Measurements from ENCODE around the gene GPAT2.
"Not testable (repeated sequence)": the region's sequence is repeated elsewhere in the genome, so short reads cannot be mapped to it uniquely, and the experiment has no call there.

Gene GPAT2

DNA sequence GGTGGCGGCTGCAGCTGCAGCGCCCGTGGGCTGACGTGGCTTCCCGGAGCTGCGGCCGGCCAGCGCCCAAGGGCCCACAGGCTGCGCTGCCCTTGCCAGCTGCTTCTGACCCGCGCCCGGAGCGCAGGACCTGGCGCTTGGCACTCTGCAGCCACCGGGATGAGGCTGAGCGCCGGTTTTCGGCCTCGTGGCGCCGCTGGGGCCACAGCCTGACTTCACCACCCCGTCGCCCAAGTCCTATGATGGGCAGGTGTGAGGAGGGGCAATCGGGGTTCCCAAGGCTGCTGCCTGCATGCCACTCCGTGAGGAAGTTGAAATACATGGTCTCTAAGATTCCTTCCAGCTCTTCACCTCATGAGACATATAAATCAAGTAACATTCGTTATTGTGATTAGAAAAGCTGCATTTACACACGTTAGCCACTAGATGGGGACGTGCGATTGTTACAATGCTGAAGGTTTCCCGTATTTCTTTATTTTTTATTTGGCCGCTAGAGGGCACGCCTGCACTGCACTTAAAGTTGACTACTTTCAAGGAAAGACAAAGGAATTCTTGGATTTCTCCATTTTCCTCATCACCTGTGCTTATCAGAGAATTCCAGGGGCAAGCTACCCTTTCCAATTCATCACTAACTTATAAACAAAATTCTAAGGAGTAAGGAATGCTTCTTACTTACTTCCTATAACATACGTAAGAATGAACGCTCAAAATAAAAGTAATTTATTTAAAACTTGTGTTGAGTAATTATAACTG, 42.0 kb downstream of the GPAT2 start:
- not testable (repeated sequence) for H3K4me1 ChIP-seq (ENCODE audit: control insufficient read depth, insufficient read depth, low read length); H3K27me3 ChIP-seq (ENCODE audit: control insufficient read depth in 1 of 2, insufficient read depth in 2 of 2, low read length in 2 of 2); H3K9me3 ChIP-seq (ENCODE audit: control insufficient read depth in 2 of 2, low read length in 2 of 2); H3K36me3 ChIP-seq (ENCODE audit: control insufficient read depth in 2 of 2, insufficient read depth in 2 of 2, low read length in 2 of 2)
- Histone ChIP-seq H3K4me3 (ENCODE audit: low read length in 2 of 2) (peak overlapping the region; percentile 75 to 76), H3K27ac (ENCODE audit: low read length) (peak overlapping the region; percentile 66), H3K9ac (ENCODE audit: low read length in 2 of 2) (peak overlapping the region; percentile 64 to 66)

DNA sequence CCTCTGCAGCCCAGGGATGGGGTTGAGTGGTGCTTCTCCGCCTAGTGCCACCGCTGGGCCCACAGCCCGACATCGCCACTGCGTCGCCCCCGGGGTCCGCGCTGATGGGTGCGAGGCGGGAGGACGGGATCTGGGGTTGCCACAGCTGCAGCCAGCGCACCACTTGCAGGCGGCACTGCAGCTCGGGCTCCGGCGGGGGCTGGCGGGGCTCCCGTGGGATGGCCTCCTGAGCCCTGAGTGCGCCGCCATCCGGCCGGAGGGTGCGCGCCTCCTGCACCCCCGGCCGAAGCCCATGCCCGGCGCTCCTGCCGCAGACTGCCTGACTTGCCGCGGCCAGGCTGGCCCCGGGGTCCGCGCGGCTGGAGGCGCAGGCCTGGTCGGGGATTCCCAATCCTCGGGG, 42.6 kb downstream of the GPAT2 start:
- not testable (repeated sequence) for H3K27me3 ChIP-seq (ENCODE audit: control insufficient read depth in 1 of 2, insufficient read depth in 2 of 2, low read length in 2 of 2); H3K9me3 ChIP-seq (ENCODE audit: control insufficient read depth in 2 of 2, low read length in 2 of 2); H3K36me3 ChIP-seq (ENCODE audit: control insufficient read depth in 2 of 2, insufficient read depth in 2 of 2, low read length in 2 of 2); H3K9ac ChIP-seq (ENCODE audit: low read length in 2 of 2); H3K27ac ChIP-seq (ENCODE audit: low read length); H3K4me1 ChIP-seq (ENCODE audit: control insufficient read depth, insufficient read depth, low read length)
- H3K4me3 ChIP-seq (ENCODE audit: low read length in 2 of 2): peak overlapping the region; percentile 75 to 76

DNA sequence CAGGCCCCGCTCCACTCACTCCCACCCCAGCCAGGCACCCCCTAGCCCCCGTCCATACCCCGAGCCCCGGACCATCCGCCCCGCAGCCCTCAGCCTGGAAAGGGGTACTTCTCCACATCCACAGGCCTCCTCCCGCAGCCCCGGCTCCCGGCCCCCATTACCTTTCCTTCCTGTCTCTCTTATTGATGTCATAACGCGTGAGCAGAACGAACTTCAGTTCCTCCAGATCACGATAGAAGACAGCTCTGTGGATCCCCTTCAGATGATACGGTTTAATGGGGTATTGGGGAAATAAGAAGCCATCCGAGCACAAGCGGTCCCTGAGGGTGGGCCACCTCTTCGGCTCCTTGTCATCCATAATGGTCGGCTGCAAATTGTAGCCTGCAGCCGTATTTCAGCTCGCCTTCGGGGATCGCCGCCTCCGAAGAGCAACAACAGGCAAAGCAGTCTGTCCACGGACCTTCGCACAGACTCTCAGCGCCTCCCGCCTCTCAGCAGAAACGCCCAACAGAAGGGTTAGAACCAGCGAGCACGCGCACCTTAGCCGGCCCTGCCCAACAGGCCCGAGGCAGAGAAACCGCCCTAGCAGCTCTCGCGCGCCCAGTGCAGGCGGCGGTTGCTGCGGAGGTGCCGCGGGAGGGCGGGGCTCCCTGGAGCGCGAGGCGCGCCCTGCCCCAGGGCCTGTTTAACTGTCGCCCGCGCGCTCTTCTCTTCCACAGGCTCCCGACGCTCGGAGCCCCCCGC, 43.2 kb downstream of the GPAT2 start, which contains the start of gene ANKRD36C:
Gene ANKRD36C (minus strand): TSS at position 474 of the 744 bp plus-strand sequence. CDS start 116 bp downstream, at position 358.
- Histone ChIP-seq H3K4me3 (ENCODE audit: low read length in 2 of 2) (peak within 1 kb of the TSS; percentile 84 to 89), H3K9ac (ENCODE audit: low read length in 2 of 2) (peak within 1 kb of the TSS; percentile 72 to 91), H3K27ac (ENCODE audit: low read length) (peak within 1 kb of the TSS; percentile 66)
- H3K9me3 ChIP-seq (ENCODE audit: control insufficient read depth in 2 of 2, low read length in 2 of 2); H3K36me3 ChIP-seq (ENCODE audit: control insufficient read depth in 2 of 2, insufficient read depth in 2 of 2, low read length in 2 of 2); H3K27me3 ChIP-seq (ENCODE audit: control insufficient read depth in 1 of 2, insufficient read depth in 2 of 2, low read length in 2 of 2); H3K4me1 ChIP-seq (ENCODE audit: control insufficient read depth, insufficient read depth, low read length): not testable (repeated sequence)

GRCh38 chr2:95990884-95991283, 43.8 kb downstream of the GPAT2 start:
- not testable (repeated sequence) for H3K36me3 ChIP-seq (ENCODE audit: control insufficient read depth in 2 of 2, insufficient read depth in 2 of 2, low read length in 2 of 2); H3K9ac ChIP-seq (ENCODE audit: low read length in 2 of 2); H3K4me1 ChIP-seq (ENCODE audit: control insufficient read depth, insufficient read depth, low read length); H3K27ac ChIP-seq (ENCODE audit: low read length); H3K9me3 ChIP-seq (ENCODE audit: control insufficient read depth in 2 of 2, low read length in 2 of 2); H3K27me3 ChIP-seq (ENCODE audit: control insufficient read depth in 1 of 2, insufficient read depth in 2 of 2, low read length in 2 of 2); H3K4me3 ChIP-seq (ENCODE audit: low read length in 2 of 2)

Data from stomach smooth muscle (tissue), 2 donors.